H9 (cell line): ENCODE data around the gene TIMM8A. TPM values are rescaled to one million over a fixed set of nuclear protein-coding genes. Genes with fewer than 3 reads are reported as not detected.

ENCODE experiments used
- DNase-seq: peaks from one replicate; pipeline ENCODE4 v3.0.0-alpha.2; 2017
- H2AFZ ChIP-seq: one replicate; pipeline ENCODE4 v1.6.1; 2013; ENCODE audit warnings: mild to moderate bottlenecking, low read length, control low read depth, moderate library complexity
- H2AK5ac ChIP-seq: 2 replicates; pipeline ENCODE4 v1.6.1; 2013; ENCODE audit warnings: low read length, control low read depth, mixed read lengths; ENCODE audit not compliant: insufficient read length
- H2BK120ac ChIP-seq: one replicate; pipeline ENCODE4 v1.6.1; 2013; ENCODE audit warnings: low read depth, mild to moderate bottlenecking, low read length, control low read depth, inconsistent platforms; ENCODE audit not compliant: poor library complexity, severe bottlenecking
- H2BK12ac ChIP-seq: 2 replicates; pipeline ENCODE4 v1.6.1; 2013; ENCODE audit warnings: low read length, control low read depth, mixed read lengths, low read depth; ENCODE audit not compliant: insufficient read length
- H2BK15ac ChIP-seq: 2 replicates; pipeline ENCODE4 v1.6.1; 2013; ENCODE audit warnings: low read depth, low read length, control low read depth
- H2BK20ac ChIP-seq: one replicate; pipeline ENCODE4 v1.6.1; 2013; ENCODE audit warnings: low read depth, mild to moderate bottlenecking, low read length, control low read depth, inconsistent platforms; ENCODE audit not compliant: poor library complexity, severe bottlenecking
- H2BK5ac ChIP-seq: 2 replicates; pipeline ENCODE4 v1.6.1; 2013; ENCODE audit warnings: low read length, control low read depth, mixed read lengths; ENCODE audit not compliant: insufficient read length
- H3K14ac ChIP-seq: 2 replicates; pipeline ENCODE4 v1.6.1; 2013; ENCODE audit warnings: low read length, control low read depth; ENCODE audit not compliant: insufficient read depth
- H3K18ac ChIP-seq: 2 replicates; pipeline ENCODE4 v1.6.1; 2013; ENCODE audit warnings: low read depth, mild to moderate bottlenecking, mixed read lengths, low read length, control low read depth; ENCODE audit not compliant: insufficient read length
- H3K23ac ChIP-seq: 2 replicates; pipeline ENCODE4 v1.6.1; 2013; ENCODE audit warnings: low read length, control low read depth, mixed read lengths, low read depth; ENCODE audit not compliant: insufficient read length
- H3K23me2 ChIP-seq: 2 replicates; pipeline ENCODE4 v1.6.1; 2013; ENCODE audit warnings: low read depth, mild to moderate bottlenecking, mixed read lengths, low read length, control low read depth; ENCODE audit not compliant: insufficient read length, poor library complexity, severe bottlenecking
- H3K27ac ChIP-seq: 2 replicates; pipeline ENCODE4 v1.5.1; 2013; ENCODE audit warnings: low read length, control low read depth, mixed read lengths, low read depth; ENCODE audit not compliant: insufficient read length
- H3K27me3 ChIP-seq: 2 replicates; pipeline ENCODE4 v1.6.1; 2013; ENCODE audit warnings: low read length, control low read depth, inconsistent platforms; ENCODE audit not compliant: insufficient read depth
- H3K4ac ChIP-seq: 2 replicates; pipeline ENCODE4 v1.6.1; 2013; ENCODE audit warnings: low read depth, mild to moderate bottlenecking, control low read depth, inconsistent platforms, low read length, moderate library complexity
- H3K4me1 ChIP-seq: 2 replicates; pipeline ENCODE4 v1.6.1; 2013; ENCODE audit warnings: low read length, control low read depth, inconsistent platforms; ENCODE audit not compliant: insufficient read depth
- H3K4me2 ChIP-seq: 2 replicates; pipeline ENCODE4 v1.6.1; 2013; ENCODE audit warnings: low read length, control low read depth, mixed read lengths; ENCODE audit not compliant: insufficient read length, insufficient read depth
- H3K56ac ChIP-seq: 2 replicates; pipeline ENCODE4 v1.6.1; 2013; ENCODE audit warnings: low read depth, mild to moderate bottlenecking, mixed read lengths, low read length, control low read depth; ENCODE audit not compliant: insufficient read length
- H3K79me1 ChIP-seq: 2 replicates; pipeline ENCODE4 v1.6.1; 2013; ENCODE audit warnings: low read depth, mild to moderate bottlenecking, moderate library complexity, low read length, control low read depth, inconsistent platforms; ENCODE audit not compliant: insufficient read depth, poor library complexity, severe bottlenecking
- H3K79me2 ChIP-seq: 2 replicates; pipeline ENCODE4 v1.6.1; 2013; ENCODE audit warnings: low read length, control low read depth, inconsistent platforms; ENCODE audit not compliant: insufficient read depth
- H3K9ac ChIP-seq: 2 replicates; pipeline ENCODE4 v1.6.1; 2013; ENCODE audit warnings: low read length, control low read depth, mixed read lengths; ENCODE audit not compliant: insufficient read length; ENCODE audit errors: extremely low read depth
- H3K9me3 ChIP-seq: one replicate; pipeline ENCODE4 v1.6.1; 2013; ENCODE audit warnings: low read depth, low read length, inconsistent platforms; ENCODE audit not compliant: control insufficient read depth
- H3T11ph ChIP-seq: one replicate; pipeline ENCODE4 v1.6.1; 2013; ENCODE audit warnings: mild to moderate bottlenecking, low read length, control low read depth, inconsistent platforms
- H4K20me1 ChIP-seq: one replicate; pipeline ENCODE4 v1.6.1; 2013; ENCODE audit not compliant: control insufficient read depth, insufficient read length, insufficient read depth
- H4K5ac ChIP-seq: 2 replicates; pipeline ENCODE4 v1.6.1; 2013; ENCODE audit warnings: low read depth, mild to moderate bottlenecking, mixed read lengths, low read length, control low read depth; ENCODE audit not compliant: insufficient read length
- H4K8ac ChIP-seq: replicated peaks from 2 replicates; pipeline ENCODE4 v1.6.1; 2013; ENCODE audit warnings: low read length, control low read depth, mixed read lengths, low read depth; ENCODE audit not compliant: insufficient read length
- H4K91ac ChIP-seq: 2 replicates; pipeline ENCODE4 v1.6.1; 2013; ENCODE audit warnings: low read depth, mild to moderate bottlenecking, moderate library complexity, mixed read lengths, low read length, control low read depth; ENCODE audit not compliant: insufficient read length
- H3K27ac Mint-ChIP-seq, 3 experiments: 2 replicates in 2 of 3; 3 replicates in 1 of 3; pipeline ENCODE4 v1.8.0; 2020 to 2021; ENCODE audit warnings: mixed read lengths in 3 of 3, mild to moderate bottlenecking in 1 of 3, moderate library complexity in 1 of 3
- H3K27me3 Mint-ChIP-seq: 2 replicates; pipeline ENCODE4 v1.8.0; 2021; ENCODE audit warnings: low read depth, mild to moderate bottlenecking, moderate library complexity, mixed read lengths
- H3K36me3 Mint-ChIP-seq, 3 experiments: 2 replicates in 2 of 3; 3 replicates in 1 of 3; pipeline ENCODE4 v1.8.0; 2020 to 2021; ENCODE audit warnings: low read depth in 3 of 3, mixed read lengths in 3 of 3; ENCODE audit not compliant: insufficient read depth in 1 of 3
- H3K4me1 Mint-ChIP-seq, 2 experiments: 2 replicates each; pipeline ENCODE4 v1.8.0; 2020; ENCODE audit warnings: mixed read lengths in 2 of 2
- H3K4me3 Mint-ChIP-seq, 2 experiments: 2 replicates in 1 of 2; 3 replicates in 1 of 2; pipeline ENCODE4 v1.8.0; 2020 to 2021; ENCODE audit warnings: mild to moderate bottlenecking in 2 of 2, mixed read lengths in 2 of 2, moderate library complexity in 1 of 2
- H3K9me3 Mint-ChIP-seq, 2 experiments: 2 replicates in 1 of 2; 3 replicates in 1 of 2; pipeline ENCODE4 v1.8.0; 2020; ENCODE audit warnings: mild to moderate bottlenecking in 2 of 2, mixed read lengths in 2 of 2, moderate library complexity in 1 of 2
- WGBS: extraction: QIAGEN DNeasy Blood & Tissue Kit; methylation state at CpG from one replicate; pipeline ENCODE4 v1.1.7; 2013; ENCODE audit warnings: missing lambda C conversion rate, low lambda C conversion rate, mixed read lengths; ENCODE audit not compliant: insufficient read length; ENCODE audit errors: extremely low coverage; 5-methylcytosine and 5-hydroxymethylcytosine counted together
- total RNA-seq: library from RNA; stranded (reverse); gene quantifications from 2 replicates; pipeline ENCODE4 v1.2.1, GENCODE V29; 2021
- TF ChIP-seq, protein P1 (sequence below): fragments of 200-600 bp; sonication (generic); conservative IDR thresholded peaks from 3 replicates; pipeline ENCODE4 v1.8.0; 2021; ENCODE audit warnings: antibody characterized with exemption, mild to moderate bottlenecking

TIMM8A gene
- total RNA-seq, 1 experiment from 2014 or later = 40.2 TPM

DNA sequence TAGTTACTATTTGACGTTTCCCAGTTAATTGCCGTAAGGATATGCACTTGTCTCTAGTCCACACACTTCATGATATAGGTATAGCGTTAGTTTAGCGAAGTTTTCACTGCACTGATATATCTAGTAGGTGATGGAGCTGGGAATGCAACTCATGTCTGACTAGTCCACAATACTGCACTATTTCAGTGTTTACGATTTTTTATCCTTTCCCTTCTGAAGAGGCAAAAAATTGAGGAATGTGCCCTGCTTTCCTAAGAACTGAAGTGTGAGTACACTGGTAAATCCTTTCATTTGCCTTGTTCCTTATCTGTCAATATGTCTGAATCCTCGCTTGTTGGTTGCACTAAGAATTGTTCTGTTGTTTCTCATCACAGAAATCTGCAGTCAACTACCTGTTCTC lies 43.3 kb upstream of the TIMM8A start:
- Histone ChIP-seq H3K27me3 (no peaks in the 10 kb centered on the region), H2AK5ac (no peak overlapping the region), H2AFZ (no peak overlapping the region), H4K8ac (no peak overlapping the region), H4K20me1 (no peaks in the 10 kb centered on the region), H3K23me2 (no peaks in the 10 kb centered on the region), H3K4me2 (peak overlapping the region; percentile 75), H2BK20ac (no peak overlapping the region), H4K5ac (no peak overlapping the region), H3K79me2 (no peaks in the 10 kb centered on the region), H3K56ac (no peak overlapping the region), H3K18ac (no peak overlapping the region), H3T11ph (no peak overlapping the region), H2BK120ac (no peak overlapping the region), H3K9ac (peak overlapping the region; percentile 97), H3K27ac (peak overlapping the region; percentile 57), H3K23ac (no peak overlapping the region), H3K4ac (no peak overlapping the region), H2BK5ac (no peak overlapping the region), H2BK12ac (no peak overlapping the region), H2BK15ac (no peak overlapping the region), H3K14ac (no peak overlapping the region), H4K91ac (no peak overlapping the region), H3K9me3 (peaks cover 25% of the 10 kb centered on the region), H3K79me1 (no peaks in the 10 kb centered on the region), H3K4me1 (no peaks in the 10 kb centered on the region; the same call in 1 of the 2 replicates)
- H3K4me1 Mint-ChIP-seq = peaks cover 7 to 9% of the 10 kb centered on the region in 2 experiments; a peak in 2 of 4 replicates
- TF ChIP-seq, protein P1, sequence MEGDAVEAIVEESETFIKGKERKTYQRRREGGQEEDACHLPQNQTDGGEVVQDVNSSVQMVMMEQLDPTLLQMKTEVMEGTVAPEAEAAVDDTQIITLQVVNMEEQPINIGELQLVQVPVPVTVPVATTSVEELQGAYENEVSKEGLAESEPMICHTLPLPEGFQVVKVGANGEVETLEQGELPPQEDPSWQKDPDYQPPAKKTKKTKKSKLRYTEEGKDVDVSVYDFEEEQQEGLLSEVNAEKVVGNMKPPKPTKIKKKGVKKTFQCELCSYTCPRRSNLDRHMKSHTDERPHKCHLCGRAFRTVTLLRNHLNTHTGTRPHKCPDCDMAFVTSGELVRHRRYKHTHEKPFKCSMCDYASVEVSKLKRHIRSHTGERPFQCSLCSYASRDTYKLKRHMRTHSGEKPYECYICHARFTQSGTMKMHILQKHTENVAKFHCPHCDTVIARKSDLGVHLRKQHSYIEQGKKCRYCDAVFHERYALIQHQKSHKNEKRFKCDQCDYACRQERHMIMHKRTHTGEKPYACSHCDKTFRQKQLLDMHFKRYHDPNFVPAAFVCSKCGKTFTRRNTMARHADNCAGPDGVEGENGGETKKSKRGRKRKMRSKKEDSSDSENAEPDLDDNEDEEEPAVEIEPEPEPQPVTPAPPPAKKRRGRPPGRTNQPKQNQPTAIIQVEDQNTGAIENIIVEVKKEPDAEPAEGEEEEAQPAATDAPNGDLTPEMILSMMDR = no peak
- DNase-seq = no peak
- H3K36me3 Mint-ChIP-seq = peaks cover 32 to 45% (median 43%) of the 10 kb centered on the region in 3 experiments
- peaks cover 61 to 62% of the 10 kb centered on the region in 2 experiments for H3K9me3 Mint-ChIP-seq
- no CpG with 5 or more reads among the region's 6 CpGs for WGBS
- peak overlapping the region; percentile 95 to 99 (median 97); a peak in 6 of 7 replicates for H3K27ac Mint-ChIP-seq
- H3K27me3 Mint-ChIP-seq = no peaks in the 10 kb centered on the region; the same call in 1 of the 2 replicates
- H3K4me3 Mint-ChIP-seq = peak overlapping the region; percentile 93 to 95
